ENCODE data around the gene DCTN2. TPM values are rescaled to one million over a fixed set of nuclear protein-coding genes. Genes with fewer than 3 reads are reported as not detected.
"Not testable (repeated sequence)": the region's sequence is repeated elsewhere in the genome, so short reads cannot be mapped to it uniquely, and the experiment has no call there.

DCTN2 gene
- total RNA-seq, 2 donors from 2014 or later = 110 to 114 TPM

DNA sequence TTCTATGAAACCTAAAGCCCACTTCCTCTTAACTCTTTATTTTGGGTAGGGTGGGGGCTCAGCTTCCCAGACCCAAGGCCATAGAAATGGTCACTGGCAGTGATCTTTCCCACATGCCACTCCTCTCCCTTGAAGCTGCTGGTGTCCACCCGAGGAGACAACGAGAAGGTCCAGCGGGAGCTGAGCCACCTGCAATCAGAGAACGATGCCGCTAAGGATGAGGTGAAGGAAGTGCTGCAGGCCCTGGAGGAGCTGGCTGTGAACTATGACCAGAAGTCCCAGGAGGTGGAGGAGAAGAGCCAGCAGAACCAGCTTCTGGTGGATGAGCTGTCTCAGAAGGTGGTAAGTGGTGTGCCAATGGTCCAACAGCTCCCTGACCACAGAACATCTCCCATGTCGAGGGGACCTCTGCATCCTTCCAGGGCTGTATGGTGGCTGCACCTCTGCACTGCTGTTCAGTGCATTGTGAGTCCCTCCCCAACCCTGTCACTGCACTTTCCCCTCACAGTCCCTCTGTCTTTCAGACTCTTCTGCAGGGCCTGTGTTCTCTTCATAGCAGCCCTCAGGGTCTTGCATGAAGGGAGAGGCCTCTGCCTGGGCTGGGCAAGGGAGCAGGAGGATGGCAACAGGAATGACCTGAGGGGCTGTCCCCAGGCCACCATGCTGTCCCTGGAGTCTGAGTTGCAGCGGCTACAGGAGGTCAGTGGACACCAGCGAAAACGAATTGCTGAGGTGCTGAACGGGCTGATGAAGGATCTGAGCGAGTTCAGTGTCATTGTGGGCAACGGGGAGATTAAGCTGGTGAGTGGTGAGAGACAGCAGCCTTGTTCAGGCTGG is 25.2 kb upstream of the DCTN2 start:
- H3K27ac ChIP-seq (ENCODE audit: low read depth, low read length) = no peak overlapping the region
- H3K36me3 ChIP-seq (ENCODE audit: control insufficient read depth, insufficient read depth, low read length) = no peaks in the 10 kb centered on the region
- H3K9me3 ChIP-seq (ENCODE audit: control insufficient read depth, low read length) = no peaks in the 10 kb centered on the region
- H3K27me3 ChIP-seq (ENCODE audit: control insufficient read depth, insufficient read depth, low read length, poor library complexity, severe bottlenecking) = no peaks in the 10 kb centered on the region
- TF ChIP-seq, protein P1, sequence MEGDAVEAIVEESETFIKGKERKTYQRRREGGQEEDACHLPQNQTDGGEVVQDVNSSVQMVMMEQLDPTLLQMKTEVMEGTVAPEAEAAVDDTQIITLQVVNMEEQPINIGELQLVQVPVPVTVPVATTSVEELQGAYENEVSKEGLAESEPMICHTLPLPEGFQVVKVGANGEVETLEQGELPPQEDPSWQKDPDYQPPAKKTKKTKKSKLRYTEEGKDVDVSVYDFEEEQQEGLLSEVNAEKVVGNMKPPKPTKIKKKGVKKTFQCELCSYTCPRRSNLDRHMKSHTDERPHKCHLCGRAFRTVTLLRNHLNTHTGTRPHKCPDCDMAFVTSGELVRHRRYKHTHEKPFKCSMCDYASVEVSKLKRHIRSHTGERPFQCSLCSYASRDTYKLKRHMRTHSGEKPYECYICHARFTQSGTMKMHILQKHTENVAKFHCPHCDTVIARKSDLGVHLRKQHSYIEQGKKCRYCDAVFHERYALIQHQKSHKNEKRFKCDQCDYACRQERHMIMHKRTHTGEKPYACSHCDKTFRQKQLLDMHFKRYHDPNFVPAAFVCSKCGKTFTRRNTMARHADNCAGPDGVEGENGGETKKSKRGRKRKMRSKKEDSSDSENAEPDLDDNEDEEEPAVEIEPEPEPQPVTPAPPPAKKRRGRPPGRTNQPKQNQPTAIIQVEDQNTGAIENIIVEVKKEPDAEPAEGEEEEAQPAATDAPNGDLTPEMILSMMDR (conservative IDR thresholded peaks at IDR 0.05) = no peak
- no peaks in the 10 kb centered on the region for H3K4me1 ChIP-seq (ENCODE audit: control insufficient read depth, insufficient read depth, low read length)
- no peak overlapping the region for H3K4me3 Mint-ChIP-seq
- H3K4me1 Mint-ChIP-seq = no peaks in the 10 kb centered on the region
- H3K27ac Mint-ChIP-seq = no peak overlapping the region
- no peaks in the 10 kb centered on the region for H3K27me3 Mint-ChIP-seq (ENCODE audit: insufficient read depth)
- H3K9me3 Mint-ChIP-seq = no peaks in the 10 kb centered on the region
- WGBS, 2 experiments (ENCODE audit: insufficient coverage in 1 of 2, insufficient read length in 1 of 2) = 85 to 92% methylated on average over 7 to 12 of the region's 12 CpGs
- no peak overlapping the region for H3K4me3 ChIP-seq (ENCODE audit: low read length)
- no peak overlapping the region for H3K9ac ChIP-seq (ENCODE audit: extremely low read depth, low read length, poor library complexity, severe bottlenecking)
- no peak for DNase-seq
- H3K36me3 Mint-ChIP-seq (ENCODE audit: low read depth) = peaks cover 40% of the 10 kb centered on the region

GRCh38 chr12:57570438-57570837 is 23.4 kb upstream of the DCTN2 start:
- peaks cover 30% of the 10 kb centered on the region for H3K36me3 Mint-ChIP-seq (ENCODE audit: low read depth)
- WGBS, 2 experiments (ENCODE audit: insufficient coverage in 1 of 2, insufficient read length in 1 of 2) = 66 to 83% methylated on average over 4 to 12 of the region's 13 CpGs
- H3K27ac Mint-ChIP-seq = not testable (repeated sequence)

DNA sequence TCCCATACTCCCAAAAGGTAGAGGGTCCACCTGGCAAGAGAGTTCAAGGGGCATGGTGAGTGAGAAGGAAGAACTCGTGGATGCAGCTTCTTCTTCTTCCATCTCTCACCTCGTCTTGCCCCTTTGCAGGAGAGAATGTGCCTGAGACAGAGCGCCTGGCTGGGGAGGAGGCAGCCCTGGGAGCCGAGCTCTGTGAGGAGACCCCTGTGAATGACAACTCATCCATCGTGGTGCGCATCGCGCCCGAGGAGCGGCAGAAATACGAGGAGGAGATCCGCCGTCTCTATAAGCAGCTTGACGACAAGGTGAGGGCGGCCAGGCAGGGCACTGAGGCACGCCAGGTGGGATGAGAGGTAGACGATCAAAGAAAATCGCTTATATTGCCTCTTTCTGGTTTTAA is 22.9 kb upstream of the DCTN2 start:
- H3K9me3 Mint-ChIP-seq = no peaks in the 10 kb centered on the region
- no peak overlapping the region for H3K4me3 Mint-ChIP-seq
- TF ChIP-seq, protein P1 (conservative IDR thresholded peaks at IDR 0.05) = no peak
- no peaks in the 10 kb centered on the region for H3K27me3 Mint-ChIP-seq (ENCODE audit: insufficient read depth)
- peak; percentile 40 for DNase-seq
- no peaks in the 10 kb centered on the region for H3K36me3 ChIP-seq (ENCODE audit: control insufficient read depth, insufficient read depth, low read length)
- peaks cover 24% of the 10 kb centered on the region for H3K36me3 Mint-ChIP-seq (ENCODE audit: low read depth)
- no peak overlapping the region for H3K4me3 ChIP-seq (ENCODE audit: low read length)
- H3K9ac ChIP-seq (ENCODE audit: extremely low read depth, low read length, poor library complexity, severe bottlenecking) = no peak overlapping the region
- H3K4me1 Mint-ChIP-seq = no peaks in the 10 kb centered on the region
- H3K4me1 ChIP-seq (ENCODE audit: control insufficient read depth, insufficient read depth, low read length) = no peaks in the 10 kb centered on the region
- H3K9me3 ChIP-seq (ENCODE audit: control insufficient read depth, low read length) = no peaks in the 10 kb centered on the region
- H3K27ac Mint-ChIP-seq = no peak overlapping the region
- 92 to 95% methylated on average over 16 to 18 of the region's 18 CpGs for WGBS, 2 experiments (ENCODE audit: insufficient coverage in 1 of 2, insufficient read length in 1 of 2)
- no peaks in the 10 kb centered on the region for H3K27me3 ChIP-seq (ENCODE audit: control insufficient read depth, insufficient read depth, low read length, poor library complexity, severe bottlenecking)
- no peak overlapping the region for H3K27ac ChIP-seq (ENCODE audit: low read depth, low read length)

More at GRCh38 chr12:57570438-57570837, 23.4 kb upstream of the DCTN2 start:
- not testable (repeated sequence) for H3K27me3 Mint-ChIP-seq (ENCODE audit: insufficient read depth); H3K9me3 Mint-ChIP-seq; H3K27me3 ChIP-seq (ENCODE audit: control insufficient read depth, insufficient read depth, low read length, poor library complexity, severe bottlenecking); H3K9me3 ChIP-seq (ENCODE audit: control insufficient read depth, low read length); H3K4me3 Mint-ChIP-seq; DNase-seq; H3K36me3 ChIP-seq (ENCODE audit: control insufficient read depth, insufficient read depth, low read length); H3K4me3 ChIP-seq (ENCODE audit: low read length); H3K4me1 Mint-ChIP-seq; H3K9ac ChIP-seq (ENCODE audit: extremely low read depth, low read length, poor library complexity, severe bottlenecking); H3K4me1 ChIP-seq (ENCODE audit: control insufficient read depth, insufficient read depth, low read length); H3K27ac ChIP-seq (ENCODE audit: low read depth, low read length)
